Heart left ventricle (tissue), 16 donors: ENCODE data around the gene NINJ1. TPM values are rescaled to one million over a fixed set of nuclear protein-coding genes. Genes with fewer than 3 reads are reported as not detected.

Experiments
- ATAC-seq, 4 donors: fragments of 200-7000 bp; cut with Tn5 transposase; one replicate each; pipeline ENCODE4 v1.9.1; 2020 to 2022; ENCODE audit warnings: moderate library complexity in 4 of 4, mild to moderate bottlenecking in 3 of 4, moderate number of reproducible peaks in 1 of 4
- DNase-seq, 5 donors: peaks; one replicate each; pipeline ENCODE4 v3.0.0-alpha.2; 2020
- H3K27ac ChIP-seq, 12 donors: fragments of 200-600 bp; sonication (generic) in 4 of 12; one replicate each; pipeline versions ENCODE4 v1.5.0 to v1.8.0; 2016 to 2022; ENCODE audit warnings: mild to moderate bottlenecking in 2 of 12
- H3K27me3 ChIP-seq, 9 donors: fragments of 200-600 bp; sonication (generic) in 2 of 9; one replicate each; pipeline versions ENCODE4 v1.5.1 to v1.8.0; 2016 to 2022; ENCODE audit warnings: mild to moderate bottlenecking in 3 of 9
- H3K36me3 ChIP-seq, 9 donors: fragments of 200-600 bp; sonication (generic) in 2 of 9; one replicate each; pipeline versions ENCODE4 v1.5.0 to v1.8.0; 2018 to 2022; ENCODE audit warnings: mild to moderate bottlenecking in 2 of 9
- H3K4me1 ChIP-seq, 12 donors: fragments of 200-600 bp; sonication (generic) in 4 of 12; one replicate each; pipeline versions ENCODE4 v1.5.0 to v1.8.0; 2016 to 2022; ENCODE audit warnings: mild to moderate bottlenecking in 3 of 12
- H3K4me3 ChIP-seq, 12 donors: fragments of 200-600 bp; sonication (generic) in 4 of 12; one replicate each; pipeline versions ENCODE4 v1.5.0 to v1.8.0; 2017 to 2022; ENCODE audit warnings: mild to moderate bottlenecking in 9 of 12, moderate library complexity in 4 of 12
- H3K9me3 ChIP-seq, 12 donors: fragments of 200-600 bp; sonication (generic) in 4 of 12; one replicate each; pipeline versions ENCODE4 v1.5.0 to v1.8.0; 2016 to 2022; ENCODE audit warnings: mild to moderate bottlenecking in 1 of 12
- POLR2A ChIP-seq, 2 donors: fragments of 450-650 bp; IDR thresholded peaks; one replicate each; pipeline ENCODE4 v1.6.1; 2017; ENCODE audit warnings: antibody characterized with exemption in 2 of 2, mild to moderate bottlenecking in 2 of 2, moderate library complexity in 2 of 2
- WGBS, 4 donors: extraction: QIAGEN DNeasy Blood & Tissue Kit in 2 of 4; methylation state at CpG; one replicate each; pipeline versions ENCODE4 v1.1.5 to v1.1.7; 2013 to 2018; 5-methylcytosine and 5-hydroxymethylcytosine counted together
- intact Hi-C, 10 donors: fragments of 100-400 bp; cut with DNase I; formaldehyde crosslinking; loops; one replicate each; pipeline versions ENCODE4 v1.11.1 to v1.14.2; 2022
- polyA plus RNA-seq, 2 donors: library from polyadenylated mRNA; stranded (reverse); fragments of 200-250 nt; gene quantifications; one replicate each; pipeline ENCODE4 v1.2.3, GENCODE V29; 2013
- total RNA-seq, 9 donors: library from RNA; depleted of rRNA in 2 of 9; stranded (reverse); fragments of >200 nt in 2 of 9; fragmentation: NEBNext Ultra II Directional in 3 of 9; extraction: Animal tissue kit (Norgen Biotek cat#: 25700) in 3 of 9; gene quantifications; one replicate each; pipeline versions ENCODE4 v1.1.0 to v1.2.4, GENCODE V29; 2016 to 2023
- TF ChIP-seq, protein P1 (sequence below), 12 donors: fragments of 200-600 bp; sonication (generic) in 4 of 12; IDR thresholded peaks; one replicate each; pipeline versions ENCODE4 v1.5.0 to v1.8.0; 2018 to 2022; ENCODE audit warnings: antibody characterized with exemption in 12 of 12, mild to moderate bottlenecking in 5 of 12
- donor health status: ischemic (EF 13 %, LVEDD 7.1; RV severe dilation, severe dysfunction).
- donor health status: healthy with polysubstance abuse.
- donor health status: DM: no; HTN: yes; CAD: no.
- donor health status: DM: no; HTN: no; CAD: no.
- donor health status: ischemic (EF 25% LVEDD 6.9; RV normal size, moderate dysfunction).
- donor health status: ischemic (EF 25% LVEDD 5.7; RV mildly dilated, moderate dysfunction).
- donor health status: healthy.
- donor health status: DM: yes; HTN: yes; CAD: no.
- donor health status: ischemic (EF 35%, LVEDD 5.7; RV mildly dilated, moderate dysfunction).
- donor health status: nonischemic (EF 11% LVEDD 7.7; RV severe dilation, severe dysfunction).
- donor health status: DM: yes; HTN: yes; CAD: no.
- donor health status: PGD.
- donor health status: ischemic (EF 29% LVEDD 5.4; RV normal size, mild dysfunction).
- donor health status: nonischemic (EF 23%, LVEDD 6.1; RV moderate dilation, normal function).

Gene NINJ1
- total and polyA plus RNA-seq, 11 donors, result 42.2 to 96.1 (median 52.9) TPM

DNA sequence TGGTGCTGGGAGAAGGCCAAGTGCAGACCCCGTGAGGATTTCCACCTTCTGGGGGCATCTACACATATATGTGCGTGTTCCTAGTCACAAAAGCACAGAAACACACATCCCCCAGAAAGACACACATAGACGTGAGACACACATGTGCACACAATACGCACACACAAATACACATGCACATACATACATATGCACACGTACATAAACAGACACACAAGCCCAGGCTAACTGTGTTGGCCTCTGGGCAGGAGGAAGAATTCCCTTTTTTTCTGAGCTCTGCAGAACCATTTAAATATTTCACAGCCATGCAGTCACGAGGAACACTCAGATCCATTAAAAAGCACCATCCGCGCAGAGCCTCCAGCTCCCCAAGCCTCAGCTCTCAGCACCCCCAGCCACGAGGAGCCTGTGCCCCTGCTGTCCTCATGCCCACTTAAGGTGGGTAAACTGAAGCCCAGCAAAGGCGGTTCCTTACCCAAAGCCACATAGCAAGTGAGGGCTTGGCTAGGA lies 5.3 kb downstream of the NINJ1 start:
- Histone ChIP-seq H3K4me1 (peaks cover 8 to 86% (median 71%) of the 10 kb centered on the region in 12 donors), H3K27ac (peak overlapping the region in 9 of 12 donors; percentile 11 to 96 (median 92)), H3K4me3 (peak overlapping the region in 1 of 12 donors; percentile 20), H3K9me3 (no peaks in the 10 kb centered on the region), H3K27me3 (no peaks in the 10 kb centered on the region), H3K36me3 (peaks cover 0 to 47% (median 21%) of the 10 kb centered on the region in 9 donors)
- WGBS, 4 donors, result 80 to 95% (median 90%) methylated on average over 9 to 10 of the region's 10 CpGs
- DNase-seq, result no peak
- intact Hi-C loops, result no loop called here
- ATAC-seq, result no peak
- no peak for TF ChIP-seq POLR2A (IDR thresholded peaks at IDR 0.05)
- TF ChIP-seq, protein P1, sequence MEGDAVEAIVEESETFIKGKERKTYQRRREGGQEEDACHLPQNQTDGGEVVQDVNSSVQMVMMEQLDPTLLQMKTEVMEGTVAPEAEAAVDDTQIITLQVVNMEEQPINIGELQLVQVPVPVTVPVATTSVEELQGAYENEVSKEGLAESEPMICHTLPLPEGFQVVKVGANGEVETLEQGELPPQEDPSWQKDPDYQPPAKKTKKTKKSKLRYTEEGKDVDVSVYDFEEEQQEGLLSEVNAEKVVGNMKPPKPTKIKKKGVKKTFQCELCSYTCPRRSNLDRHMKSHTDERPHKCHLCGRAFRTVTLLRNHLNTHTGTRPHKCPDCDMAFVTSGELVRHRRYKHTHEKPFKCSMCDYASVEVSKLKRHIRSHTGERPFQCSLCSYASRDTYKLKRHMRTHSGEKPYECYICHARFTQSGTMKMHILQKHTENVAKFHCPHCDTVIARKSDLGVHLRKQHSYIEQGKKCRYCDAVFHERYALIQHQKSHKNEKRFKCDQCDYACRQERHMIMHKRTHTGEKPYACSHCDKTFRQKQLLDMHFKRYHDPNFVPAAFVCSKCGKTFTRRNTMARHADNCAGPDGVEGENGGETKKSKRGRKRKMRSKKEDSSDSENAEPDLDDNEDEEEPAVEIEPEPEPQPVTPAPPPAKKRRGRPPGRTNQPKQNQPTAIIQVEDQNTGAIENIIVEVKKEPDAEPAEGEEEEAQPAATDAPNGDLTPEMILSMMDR (IDR thresholded peaks at IDR 0.05), result no peak

DNA sequence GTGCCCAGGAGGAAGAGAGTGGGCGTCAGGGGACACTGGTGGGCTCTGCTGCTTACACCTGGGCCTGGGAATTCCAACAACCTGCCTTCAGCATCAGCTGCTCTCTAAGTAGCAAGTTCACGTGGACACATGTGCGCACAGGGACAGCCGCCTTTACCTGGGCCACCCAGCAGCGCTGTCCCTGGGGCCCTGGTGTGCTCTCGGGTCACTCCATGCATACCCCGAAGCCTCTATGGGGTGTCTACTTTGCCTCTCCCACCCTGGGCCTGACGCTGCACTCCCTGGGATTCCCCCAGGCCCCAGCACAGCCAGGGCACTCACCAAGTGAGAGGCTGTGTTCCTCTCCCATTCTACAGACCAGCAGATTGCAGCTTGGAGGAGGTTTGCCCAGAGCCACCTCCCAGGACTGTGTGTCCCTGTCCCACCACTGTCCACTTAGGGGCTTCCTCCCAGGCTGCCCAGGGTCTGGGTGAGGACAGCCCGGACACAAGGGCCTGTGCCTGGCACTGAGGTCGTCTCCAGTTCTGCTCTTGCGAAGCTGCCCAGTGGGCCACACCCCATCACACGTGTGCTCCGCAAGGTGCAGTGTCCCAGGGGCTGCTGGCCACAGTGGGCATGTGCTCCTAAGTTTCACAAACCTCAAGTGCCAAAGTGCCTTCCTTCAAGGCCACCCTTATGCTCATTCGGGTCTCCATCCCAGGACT lies 5.9 kb downstream of the NINJ1 start:
- ATAC-seq, result no peak
- H3K27ac ChIP-seq, result peak overlapping the region in 9 of 12 donors; percentile 3 to 96 (median 60)

DNA sequence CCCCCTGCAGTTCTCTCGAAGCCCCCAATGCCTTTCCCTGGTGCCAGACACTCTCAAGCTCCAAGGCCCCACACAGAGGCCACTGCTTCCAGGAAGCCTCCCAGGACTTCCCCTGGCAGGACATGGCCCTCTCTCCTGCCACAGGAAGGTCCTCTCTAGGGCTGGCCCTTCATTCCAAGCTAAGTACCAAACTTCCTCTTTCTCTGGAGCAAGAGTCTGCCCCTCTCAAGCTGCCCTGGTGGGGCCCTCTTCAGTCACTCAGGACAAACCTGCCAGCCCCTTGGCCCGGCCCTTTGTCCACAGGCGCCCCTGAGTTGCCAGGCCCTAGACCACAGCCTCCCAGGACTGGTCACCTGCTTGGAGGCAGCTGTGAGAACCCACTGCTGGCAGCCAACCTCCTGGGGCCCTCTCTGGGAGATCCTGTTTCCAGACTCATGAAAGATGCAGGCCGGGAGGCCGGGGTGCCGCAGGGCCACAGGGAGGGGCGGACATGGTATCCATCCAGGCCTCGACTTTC lies 6.6 kb downstream of the NINJ1 start:
- ATAC-seq (peak in 3 of 4 donors; percentile 5 to 29 (median 12)), DNase-seq (peak in 3 of 5 donors; percentile 33 to 64 (median 40))
- intact Hi-C loops, result no loop called here
- peak overlapping the region in 11 of 12 donors; percentile 3 to 96 (median 69) for H3K27ac ChIP-seq
- H3K36me3 ChIP-seq, result peaks cover 0 to 60% (median 32%) of the 10 kb centered on the region in 9 donors
- H3K27me3 ChIP-seq, result no peaks in the 10 kb centered on the region
- WGBS, 4 donors, result 35 to 52% (median 47%) methylated on average over 7 to 8 of the region's 8 CpGs
- peak overlapping the region in 1 of 12 donors; percentile 10 for H3K4me3 ChIP-seq
- TF ChIP-seq, protein P1 (IDR thresholded peaks at IDR 0.05), result no peak
- no peak for TF ChIP-seq POLR2A (IDR thresholded peaks at IDR 0.05)
- H3K9me3 ChIP-seq, result no peaks in the 10 kb centered on the region
- H3K4me1 ChIP-seq, result peaks cover 8 to 81% (median 60%) of the 10 kb centered on the region in 12 donors

More for the DNA sequence above, 5.9 kb downstream of the NINJ1 start:
- 75 to 90% (median 84%) methylated on average over 13 to 14 of the region's 14 CpGs for WGBS, 4 donors
- intact Hi-C loops, result no loop called here
- DNase-seq, result peak in 2 of 5 donors; percentile 25 to 37
- TF ChIP-seq, protein P1 (IDR thresholded peaks at IDR 0.05), result no peak
- TF ChIP-seq POLR2A (IDR thresholded peaks at IDR 0.05), result no peak
- Histone ChIP-seq H3K27me3 (no peaks in the 10 kb centered on the region), H3K4me3 (peak overlapping the region in 1 of 12 donors; percentile 10), H3K36me3 (peaks cover 0 to 53% (median 27%) of the 10 kb centered on the region in 9 donors), H3K9me3 (no peaks in the 10 kb centered on the region), H3K4me1 (peaks cover 8 to 88% (median 68%) of the 10 kb centered on the region in 12 donors)

DNA sequence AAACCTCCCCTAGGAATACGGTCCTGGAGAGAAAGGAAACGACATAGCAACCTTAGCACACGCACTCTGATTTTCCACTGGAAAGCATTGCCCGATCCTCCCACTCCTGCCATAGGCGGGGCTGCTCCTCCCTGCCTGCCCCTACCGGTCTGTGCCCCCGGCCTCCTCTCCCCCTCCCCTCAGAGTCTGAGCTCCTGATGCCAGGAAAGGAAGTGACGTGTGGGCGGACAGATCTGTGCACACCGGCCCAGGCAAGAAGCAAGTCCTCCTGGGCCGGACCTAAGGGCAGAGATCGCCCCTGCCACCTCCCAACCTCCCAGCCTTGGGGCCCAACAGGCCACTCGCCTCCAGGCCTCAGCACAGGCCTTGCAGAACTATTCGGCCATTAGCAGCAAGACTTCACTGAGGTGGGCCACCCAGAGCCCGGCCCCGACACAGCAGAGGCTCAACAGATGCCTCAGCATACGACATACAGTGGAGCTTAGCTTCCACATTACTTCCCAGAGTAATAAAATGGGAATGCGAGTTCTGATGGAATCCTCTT lies 7.2 kb downstream of the NINJ1 start:
- no peak for TF ChIP-seq POLR2A (IDR thresholded peaks at IDR 0.05)
- TF ChIP-seq, protein P1 (IDR thresholded peaks at IDR 0.05), result no peak
- Histone ChIP-seq H3K36me3 (peaks cover 0 to 64% (median 34%) of the 10 kb centered on the region in 9 donors), H3K27me3 (no peaks in the 10 kb centered on the region), H3K9me3 (no peaks in the 10 kb centered on the region), H3K27ac (peak overlapping the region in 11 of 12 donors; percentile 3 to 96 (median 69)), H3K4me1 (peaks cover 8 to 75% (median 55%) of the 10 kb centered on the region in 12 donors), H3K4me3 (peak overlapping the region in 1 of 12 donors; percentile 10)
- DNase-seq (peak in 3 of 5 donors; percentile 49 to 59 (median 58)), ATAC-seq (peak; percentile 20 to 47 (median 39))
- 38 to 48% (median 44%) methylated on average over 12 to 18 of the region's 18 CpGs for WGBS, 4 donors
- intact Hi-C loops, result no loop called here
